ENCODE data around the gene SLCO3A1.

SLCO3A1 gene

DNA sequence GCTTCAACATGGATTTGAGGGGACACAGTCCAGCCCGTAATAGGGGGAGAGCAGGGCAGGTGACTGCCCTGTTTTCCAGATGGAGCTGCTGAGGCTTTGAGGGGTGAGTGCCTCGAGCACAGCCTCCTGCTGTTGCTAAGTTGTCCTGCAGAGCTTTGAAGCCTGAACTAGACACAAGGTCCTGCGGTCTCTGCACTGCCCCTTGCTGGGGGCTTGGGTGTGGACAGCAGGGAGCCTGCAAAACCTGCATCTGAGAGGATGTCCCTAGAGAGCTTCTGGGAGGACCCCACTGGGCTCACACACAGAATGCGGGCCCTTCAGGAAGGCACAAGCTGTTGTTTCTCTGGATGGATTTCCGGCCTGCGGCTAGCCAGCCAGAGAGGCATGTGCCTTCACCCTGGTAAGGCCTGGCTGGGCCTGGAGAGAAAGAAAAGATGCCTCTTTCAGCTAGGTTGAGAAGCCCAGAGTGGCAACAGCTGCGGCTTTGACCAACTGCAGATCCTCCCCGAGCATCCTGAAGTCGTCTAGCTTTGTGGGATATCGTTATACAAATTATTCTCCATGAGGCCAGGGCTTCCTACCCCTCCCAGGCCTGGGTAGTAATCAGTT lies 226.2 kb downstream of the SLCO3A1 start:
- no peak for DNase-seq (ENCODE audit: low read depth in 1 of 2, low spot score in 1 of 2)
- Histone ChIP-seq H3K27me3 (ENCODE audit: insufficient read depth, poor library complexity, severe bottlenecking) (no peaks in the 10 kb centered on the region), H3K27ac (replicated peaks) (no peak overlapping the region), H3K4me3 (replicated peaks; ENCODE audit: insufficient read depth, low read length) (no peak overlapping the region)
- TF ChIP-seq POLR2AphosphoS5 (IDR thresholded peaks at IDR 0.05; ENCODE audit: low read depth) (no peak), SPI1 (IDR thresholded peaks at IDR 0.05; ENCODE audit: borderline replicate concordance, low read depth) (no peak), GABPA (IDR thresholded peaks at IDR 0.05; ENCODE audit: low read depth) (no peak)
- TF ChIP-seq, protein P1, sequence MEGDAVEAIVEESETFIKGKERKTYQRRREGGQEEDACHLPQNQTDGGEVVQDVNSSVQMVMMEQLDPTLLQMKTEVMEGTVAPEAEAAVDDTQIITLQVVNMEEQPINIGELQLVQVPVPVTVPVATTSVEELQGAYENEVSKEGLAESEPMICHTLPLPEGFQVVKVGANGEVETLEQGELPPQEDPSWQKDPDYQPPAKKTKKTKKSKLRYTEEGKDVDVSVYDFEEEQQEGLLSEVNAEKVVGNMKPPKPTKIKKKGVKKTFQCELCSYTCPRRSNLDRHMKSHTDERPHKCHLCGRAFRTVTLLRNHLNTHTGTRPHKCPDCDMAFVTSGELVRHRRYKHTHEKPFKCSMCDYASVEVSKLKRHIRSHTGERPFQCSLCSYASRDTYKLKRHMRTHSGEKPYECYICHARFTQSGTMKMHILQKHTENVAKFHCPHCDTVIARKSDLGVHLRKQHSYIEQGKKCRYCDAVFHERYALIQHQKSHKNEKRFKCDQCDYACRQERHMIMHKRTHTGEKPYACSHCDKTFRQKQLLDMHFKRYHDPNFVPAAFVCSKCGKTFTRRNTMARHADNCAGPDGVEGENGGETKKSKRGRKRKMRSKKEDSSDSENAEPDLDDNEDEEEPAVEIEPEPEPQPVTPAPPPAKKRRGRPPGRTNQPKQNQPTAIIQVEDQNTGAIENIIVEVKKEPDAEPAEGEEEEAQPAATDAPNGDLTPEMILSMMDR (IDR thresholded peaks at IDR 0.05; ENCODE audit: insufficient read depth, low read length): no peak
- TF ChIP-seq, protein P2, sequence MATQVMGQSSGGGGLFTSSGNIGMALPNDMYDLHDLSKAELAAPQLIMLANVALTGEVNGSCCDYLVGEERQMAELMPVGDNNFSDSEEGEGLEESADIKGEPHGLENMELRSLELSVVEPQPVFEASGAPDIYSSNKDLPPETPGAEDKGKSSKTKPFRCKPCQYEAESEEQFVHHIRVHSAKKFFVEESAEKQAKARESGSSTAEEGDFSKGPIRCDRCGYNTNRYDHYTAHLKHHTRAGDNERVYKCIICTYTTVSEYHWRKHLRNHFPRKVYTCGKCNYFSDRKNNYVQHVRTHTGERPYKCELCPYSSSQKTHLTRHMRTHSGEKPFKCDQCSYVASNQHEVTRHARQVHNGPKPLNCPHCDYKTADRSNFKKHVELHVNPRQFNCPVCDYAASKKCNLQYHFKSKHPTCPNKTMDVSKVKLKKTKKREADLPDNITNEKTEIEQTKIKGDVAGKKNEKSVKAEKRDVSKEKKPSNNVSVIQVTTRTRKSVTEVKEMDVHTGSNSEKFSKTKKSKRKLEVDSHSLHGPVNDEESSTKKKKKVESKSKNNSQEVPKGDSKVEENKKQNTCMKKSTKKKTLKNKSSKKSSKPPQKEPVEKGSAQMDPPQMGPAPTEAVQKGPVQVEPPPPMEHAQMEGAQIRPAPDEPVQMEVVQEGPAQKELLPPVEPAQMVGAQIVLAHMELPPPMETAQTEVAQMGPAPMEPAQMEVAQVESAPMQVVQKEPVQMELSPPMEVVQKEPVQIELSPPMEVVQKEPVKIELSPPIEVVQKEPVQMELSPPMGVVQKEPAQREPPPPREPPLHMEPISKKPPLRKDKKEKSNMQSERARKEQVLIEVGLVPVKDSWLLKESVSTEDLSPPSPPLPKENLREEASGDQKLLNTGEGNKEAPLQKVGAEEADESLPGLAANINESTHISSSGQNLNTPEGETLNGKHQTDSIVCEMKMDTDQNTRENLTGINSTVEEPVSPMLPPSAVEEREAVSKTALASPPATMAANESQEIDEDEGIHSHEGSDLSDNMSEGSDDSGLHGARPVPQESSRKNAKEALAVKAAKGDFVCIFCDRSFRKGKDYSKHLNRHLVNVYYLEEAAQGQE (IDR thresholded peaks at IDR 0.05; ENCODE audit: insufficient replicate concordance, low read depth): no peak

DNA sequence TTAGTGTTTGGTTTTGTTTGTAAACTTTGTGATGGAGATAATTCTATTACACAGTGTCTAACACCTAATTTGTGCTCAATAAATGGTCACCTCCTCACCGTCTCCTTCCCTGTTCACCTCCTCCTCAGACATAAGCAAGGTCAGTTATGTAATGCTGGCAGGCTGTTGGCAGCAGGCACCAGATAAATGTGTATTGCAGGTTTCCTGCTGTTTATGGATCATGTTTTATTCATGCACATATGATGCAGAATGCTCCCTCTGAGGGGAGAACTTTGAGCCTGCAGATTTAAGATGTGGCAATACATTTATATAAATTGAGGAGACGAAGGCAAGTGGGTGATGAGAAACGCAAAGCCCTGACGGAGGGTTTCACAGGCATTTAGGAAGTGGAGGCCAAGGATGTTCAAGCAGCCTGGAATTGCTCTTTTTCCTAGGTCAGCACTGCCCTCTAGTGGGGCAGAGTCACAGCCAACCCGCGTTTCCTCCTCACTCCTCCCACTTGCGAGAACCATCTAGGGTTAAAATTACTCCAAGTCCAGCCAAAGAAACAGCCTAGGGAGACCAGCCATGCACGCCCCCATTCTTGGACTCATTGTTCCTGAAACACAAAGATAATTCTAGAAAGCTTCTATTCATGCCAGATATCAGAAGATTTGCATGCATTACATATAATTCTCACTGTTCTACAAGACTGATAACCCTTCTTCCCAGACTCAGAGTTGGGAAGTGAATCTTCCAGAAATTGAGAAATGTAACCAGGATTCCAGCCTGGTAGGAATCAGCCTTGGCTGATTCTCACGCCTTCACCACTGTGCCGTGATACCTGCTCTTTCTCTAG lies 228.7 kb downstream of the SLCO3A1 start:
- H3K27me3 ChIP-seq (ENCODE audit: insufficient read depth, poor library complexity, severe bottlenecking): no peaks in the 10 kb centered on the region
- TF ChIP-seq, protein P1 (IDR thresholded peaks at IDR 0.05; ENCODE audit: insufficient read depth, low read length): peak; percentile 67
- no peak for TF ChIP-seq GABPA (IDR thresholded peaks at IDR 0.05; ENCODE audit: low read depth)
- TF ChIP-seq, protein P2 (IDR thresholded peaks at IDR 0.05; ENCODE audit: insufficient replicate concordance, low read depth): no peak
- peak; percentile 31; the same call in 1 of the 2 replicates for TF ChIP-seq SPI1 (IDR thresholded peaks at IDR 0.05; ENCODE audit: borderline replicate concordance, low read depth)

DNA sequence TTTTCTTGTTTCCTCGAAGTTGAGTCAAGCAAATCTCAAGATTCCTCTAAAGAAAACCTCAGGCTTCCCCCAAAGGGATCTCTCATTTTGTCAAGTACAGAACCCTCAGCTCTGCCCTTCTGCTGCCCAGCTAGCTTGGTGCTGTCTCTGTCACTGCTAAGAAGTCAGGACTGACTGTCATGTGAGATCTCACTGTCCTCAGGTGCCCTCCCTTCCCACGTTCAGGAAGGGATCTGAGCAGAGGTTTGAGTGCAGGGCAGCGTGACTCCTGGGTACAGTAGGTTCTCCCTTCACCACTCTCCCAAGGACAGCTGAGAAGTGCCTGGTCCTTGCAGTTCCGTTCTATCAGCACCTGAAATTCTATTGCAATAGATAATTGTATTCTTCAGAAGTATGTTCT lies 229.7 kb downstream of the SLCO3A1 start:
- TF ChIP-seq GABPA (IDR thresholded peaks at IDR 0.05; ENCODE audit: low read depth): no peak
- TF ChIP-seq SPI1 (IDR thresholded peaks at IDR 0.05; ENCODE audit: borderline replicate concordance, low read depth): no peak
- TF ChIP-seq, protein P2 (IDR thresholded peaks at IDR 0.05; ENCODE audit: insufficient replicate concordance, low read depth): no peak
- TF ChIP-seq, protein P1 (IDR thresholded peaks at IDR 0.05; ENCODE audit: insufficient read depth, low read length): no peak
- no peak for TF ChIP-seq POLR2AphosphoS5 (IDR thresholded peaks at IDR 0.05; ENCODE audit: low read depth)
- no peaks in the 10 kb centered on the region for H3K27me3 ChIP-seq (ENCODE audit: insufficient read depth, poor library complexity, severe bottlenecking)
- no peak overlapping the region for H3K4me3 ChIP-seq (replicated peaks; ENCODE audit: insufficient read depth, low read length)
- no peak overlapping the region for H3K27ac ChIP-seq (replicated peaks)
- DNase-seq (ENCODE audit: low read depth in 1 of 2, low spot score in 1 of 2): no peak

More for the DNA sequence above, 228.7 kb downstream of the SLCO3A1 start:
- DNase-seq (ENCODE audit: low read depth in 1 of 2, low spot score in 1 of 2): peak; percentile 20 to 66
- H3K27ac ChIP-seq (replicated peaks): no peak overlapping the region
- H3K4me3 ChIP-seq (replicated peaks; ENCODE audit: insufficient read depth, low read length): no peak overlapping the region

Measured in HL-60 (cell line).